Ovary (tissue), 9 donors: Measurements from ENCODE around the gene SMAD3. TPM values are rescaled to one million over a fixed set of nuclear protein-coding genes. Genes with fewer than 3 reads are reported as not detected.

Experiments
- DNase-seq, 5 donors: peaks; one replicate each; pipeline ENCODE4 v3.0.0-alpha.2; 2019 to 2020
- H3K27ac ChIP-seq, 2 donors: fragments of 200-600 bp; one replicate each; pipeline versions ENCODE4 v1.5.1 to v1.8.0; 2019 to 2022
- H3K27me3 ChIP-seq: fragments of 200-600 bp; one replicate; pipeline ENCODE4 v1.8.0; 2022
- H3K36me3 ChIP-seq: fragments of 200-600 bp; sonication (generic); one replicate; pipeline ENCODE4 v1.5.1; 2019
- H3K4me1 ChIP-seq: one replicate; pipeline ENCODE4 v1.8.1; 2013; ENCODE audit warnings: mild to moderate bottlenecking, moderate library complexity; ENCODE audit not compliant: insufficient read depth
- H3K4me3 ChIP-seq: fragments of 200-600 bp; sonication (generic); one replicate; pipeline ENCODE4 v1.5.1; 2017
- H3K9me3 ChIP-seq, 2 donors: fragments of 200-600 bp in 1 of 2; sonication (generic) in 1 of 2; one replicate each; pipeline versions ENCODE4 v1.5.1 to v1.8.1; 2013 to 2019; ENCODE audit warnings: mild to moderate bottlenecking in 1 of 2, moderate library complexity in 1 of 2
- EP300 ChIP-seq: sonication (generic); formaldehyde crosslinking; IDR thresholded peaks from one replicate; pipeline ENCODE4 v1.6.1; 2017; ENCODE audit warnings: antibody characterized with exemption
- POLR2A ChIP-seq: fragments of 450-650 bp; IDR thresholded peaks from one replicate; pipeline ENCODE4 v1.6.1; 2017; ENCODE audit warnings: antibody characterized with exemption, mild to moderate bottlenecking, moderate library complexity
- WGBS, 3 donors: extraction: QIAGEN DNeasy Blood & Tissue Kit in 1 of 3; methylation state at CpG; one replicate each; pipeline versions ENCODE4 v1.1.5 to v1.1.7; 2013 to 2017; 5-methylcytosine and 5-hydroxymethylcytosine counted together
- intact Hi-C, 4 donors: fragments of 100-400 bp; cut with DNase I; formaldehyde crosslinking; loops; one replicate each; pipeline versions ENCODE4 v1.11.0 to v1.15.1; 2022 to 2023
- polyA plus RNA-seq, 2 donors: library from polyadenylated mRNA; stranded (reverse); fragments of 200-250 nt in 1 of 2; fragments of 350-450 nt in 1 of 2; fragmentation: Illumina TruSeq in 1 of 2; extraction: RNeasy Lipid Tissue Mini Kit (QIAGEN cat#74804) in 1 of 2; gene quantifications; one replicate each; pipeline ENCODE4 v1.2.3, GENCODE V29; 2013 to 2014
- total RNA-seq, 7 donors: library from RNA; depleted of rRNA in 2 of 7; stranded (reverse); fragments of >200 nt in 2 of 7; fragmentation: NEBNext Ultra II Directional in 3 of 7; extraction: Animal tissue kit (Norgen Biotek cat#: 25700) in 3 of 7; gene quantifications; one replicate each; pipeline versions ENCODE4 v1.1.0 to v1.2.4, GENCODE V29; 2016 to 2023
- TF ChIP-seq, protein P1 (sequence below), 3 donors: fragments of 450-650 bp in 2 of 3; fragments of 200-600 bp in 1 of 3; IDR thresholded peaks; one replicate each; pipeline versions ENCODE4 v1.5.1 to v1.8.0; 2016 to 2022; ENCODE audit warnings: antibody characterized with exemption in 3 of 3, mild to moderate bottlenecking in 1 of 3
- donor health status: DM: no; HTN: no; CAD: no; lungs with moderate emphysema.
- donor health status: DM: no; HTN: no; CAD: no.
- donor health status: Bipolar disorder and iron deficiency.
- donor health status: DM: yes; HTN: yes; CAD: no.
- donor health status: DM: no; HTN: no; CAD: no.
- donor health status: DM: yes; HTN: yes; CAD: no.

SMAD3 gene
- total and polyA plus RNA-seq, 9 donors = 18.7 to 78.6 (median 46.0) TPM

DNA sequence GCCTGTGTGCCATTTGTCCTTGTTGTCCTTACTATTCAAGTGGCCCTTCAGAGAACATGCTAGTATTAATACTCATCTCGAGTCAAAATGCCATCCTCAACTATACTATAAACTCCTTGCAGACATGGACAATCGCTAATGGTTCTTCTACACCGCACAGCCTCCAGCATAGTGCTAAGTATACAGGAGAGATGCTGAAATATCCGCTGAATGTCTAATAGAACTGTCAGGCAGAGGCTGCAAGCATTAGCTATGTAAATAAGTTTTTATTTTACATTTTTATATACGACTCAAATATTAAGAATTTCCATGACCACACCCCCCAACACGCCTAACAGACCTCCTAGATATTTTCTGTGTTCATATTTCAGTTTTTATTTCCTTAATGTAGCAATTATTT is 149.7 kb downstream of the SMAD3 start:
- Histone ChIP-seq H3K9me3 (no peaks in the 10 kb centered on the region), H3K4me1 (no peaks in the 10 kb centered on the region), H3K4me3 (no peak overlapping the region), H3K36me3 (no peaks in the 10 kb centered on the region), H3K27me3 (no peaks in the 10 kb centered on the region), H3K27ac (no peak overlapping the region)
- no peak for DNase-seq
- 83 to 95% (median 94%) methylated on average over 6 of the region's 6 CpGs for WGBS, 3 donors
- TF ChIP-seq, protein P1, sequence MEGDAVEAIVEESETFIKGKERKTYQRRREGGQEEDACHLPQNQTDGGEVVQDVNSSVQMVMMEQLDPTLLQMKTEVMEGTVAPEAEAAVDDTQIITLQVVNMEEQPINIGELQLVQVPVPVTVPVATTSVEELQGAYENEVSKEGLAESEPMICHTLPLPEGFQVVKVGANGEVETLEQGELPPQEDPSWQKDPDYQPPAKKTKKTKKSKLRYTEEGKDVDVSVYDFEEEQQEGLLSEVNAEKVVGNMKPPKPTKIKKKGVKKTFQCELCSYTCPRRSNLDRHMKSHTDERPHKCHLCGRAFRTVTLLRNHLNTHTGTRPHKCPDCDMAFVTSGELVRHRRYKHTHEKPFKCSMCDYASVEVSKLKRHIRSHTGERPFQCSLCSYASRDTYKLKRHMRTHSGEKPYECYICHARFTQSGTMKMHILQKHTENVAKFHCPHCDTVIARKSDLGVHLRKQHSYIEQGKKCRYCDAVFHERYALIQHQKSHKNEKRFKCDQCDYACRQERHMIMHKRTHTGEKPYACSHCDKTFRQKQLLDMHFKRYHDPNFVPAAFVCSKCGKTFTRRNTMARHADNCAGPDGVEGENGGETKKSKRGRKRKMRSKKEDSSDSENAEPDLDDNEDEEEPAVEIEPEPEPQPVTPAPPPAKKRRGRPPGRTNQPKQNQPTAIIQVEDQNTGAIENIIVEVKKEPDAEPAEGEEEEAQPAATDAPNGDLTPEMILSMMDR (IDR thresholded peaks at IDR 0.05) = no peak
- TF ChIP-seq POLR2A = no peak
- TF ChIP-seq EP300 = no peak
- intact Hi-C loops = no loop called here

DNA sequence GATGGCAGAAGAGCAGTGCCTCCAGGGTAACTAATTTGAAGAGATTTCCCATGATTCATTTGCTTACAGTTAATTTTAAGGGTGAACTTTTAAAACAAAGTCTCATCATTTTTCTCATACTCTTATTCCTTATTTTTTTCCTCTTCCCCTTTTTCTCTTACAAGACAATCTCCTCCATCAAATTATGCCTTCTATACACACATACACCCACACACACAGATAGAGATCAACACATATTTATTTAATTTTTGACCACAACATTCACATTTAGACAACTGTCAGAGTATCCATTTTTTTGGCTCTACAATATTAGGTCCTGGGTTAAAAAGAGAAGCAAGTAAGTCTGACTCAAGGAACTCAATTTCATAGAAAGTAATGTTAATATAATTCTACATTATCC is 151.5 kb downstream of the SMAD3 start:
- DNase-seq = no peak
- intact Hi-C loops = no loop called here
- H3K27ac ChIP-seq = no peak overlapping the region
- H3K36me3 ChIP-seq = no peaks in the 10 kb centered on the region
- no peaks in the 10 kb centered on the region for H3K9me3 ChIP-seq
- no peak overlapping the region for H3K4me3 ChIP-seq
- no peak for TF ChIP-seq POLR2A
- TF ChIP-seq EP300 = no peak
- TF ChIP-seq, protein P1 (IDR thresholded peaks at IDR 0.05) = no peak
- H3K27me3 ChIP-seq = no peaks in the 10 kb centered on the region
- no peaks in the 10 kb centered on the region for H3K4me1 ChIP-seq

DNA sequence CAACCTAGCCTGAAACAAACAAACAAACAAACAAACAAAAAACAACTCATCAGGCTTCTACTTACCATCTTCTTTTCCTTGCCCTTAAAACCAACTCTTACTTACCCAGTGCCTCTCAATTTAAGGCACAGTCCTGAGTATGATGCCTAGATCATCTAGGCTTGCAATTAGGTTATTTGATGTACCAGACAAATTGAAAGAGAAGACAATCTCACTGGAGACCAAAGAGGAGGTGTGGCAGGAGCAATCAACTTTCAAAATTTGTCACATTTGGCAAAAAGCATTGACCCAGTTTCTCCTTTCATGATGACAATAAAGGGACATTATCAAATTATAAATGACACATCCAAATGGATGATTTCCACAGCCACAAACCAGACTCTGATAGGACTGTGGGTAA is 153.0 kb downstream of the SMAD3 start:
- DNase-seq = no peak
- H3K27me3 ChIP-seq = no peaks in the 10 kb centered on the region
- H3K9me3 ChIP-seq = no peaks in the 10 kb centered on the region
- H3K27ac ChIP-seq = no peak overlapping the region
- H3K4me3 ChIP-seq = no peak overlapping the region
- intact Hi-C loops = no loop called here
- TF ChIP-seq POLR2A (no peak), EP300 (no peak)
- TF ChIP-seq, protein P1 (IDR thresholded peaks at IDR 0.05) = no peak
- H3K36me3 ChIP-seq = no peaks in the 10 kb centered on the region
- H3K4me1 ChIP-seq = no peaks in the 10 kb centered on the region

DNA sequence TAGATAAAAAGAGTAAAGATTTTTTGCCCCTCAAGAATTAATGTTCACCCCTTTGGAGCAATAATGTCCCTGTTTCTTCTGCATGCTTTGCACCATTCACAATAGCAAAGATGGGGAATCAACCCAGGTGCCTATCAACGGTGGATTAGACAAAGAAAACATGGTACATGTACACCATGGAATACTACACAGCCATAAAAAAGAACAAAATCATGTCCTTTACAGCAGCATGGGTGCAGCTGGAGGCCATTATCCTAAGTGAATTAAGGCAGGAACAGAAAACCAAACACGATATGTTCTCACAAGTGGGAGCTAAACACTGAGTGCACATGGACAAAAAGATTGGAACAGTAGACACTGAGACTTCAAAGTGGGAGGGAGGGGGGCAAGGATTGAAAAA is 153.9 kb downstream of the SMAD3 start:
- Histone ChIP-seq H3K4me1 (no peaks in the 10 kb centered on the region), H3K27me3 (no peaks in the 10 kb centered on the region), H3K9me3 (no peaks in the 10 kb centered on the region), H3K4me3 (no peak overlapping the region), H3K36me3 (no peaks in the 10 kb centered on the region), H3K27ac (no peak overlapping the region)
- WGBS, 3 donors = 93 to 100% (median 98%) methylated on average over 2 of the region's 2 CpGs
- intact Hi-C loops = no loop called here
- no peak for DNase-seq
- TF ChIP-seq, protein P1 (IDR thresholded peaks at IDR 0.05) = no peak
- TF ChIP-seq EP300 = no peak
- no peak for TF ChIP-seq POLR2A

DNA sequence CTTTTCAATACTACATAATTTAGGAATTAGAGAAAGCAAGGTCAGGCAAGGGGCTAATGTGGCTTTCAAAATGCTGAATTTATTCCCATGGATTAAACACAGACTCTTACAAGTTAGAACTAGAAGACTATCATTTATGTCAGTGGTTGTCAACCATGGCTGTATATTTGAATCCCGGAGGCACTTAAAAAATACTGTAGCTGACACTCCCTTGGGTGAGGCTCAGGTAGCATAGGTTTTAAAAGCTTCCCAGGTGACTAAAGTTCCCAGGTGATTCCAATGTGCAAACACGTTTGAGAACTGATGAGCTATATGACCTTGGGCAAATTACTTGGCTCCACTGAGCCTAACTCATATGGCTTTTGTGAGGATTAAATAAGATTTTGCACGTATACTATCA is 159.5 kb downstream of the SMAD3 start:
- H3K27me3 ChIP-seq = no peaks in the 10 kb centered on the region
- no peaks in the 10 kb centered on the region for H3K36me3 ChIP-seq
- H3K4me3 ChIP-seq = no peak overlapping the region
- no peaks in the 10 kb centered on the region for H3K9me3 ChIP-seq
- 85 to 92% (median 90%) methylated on average over 3 of the region's 3 CpGs for WGBS, 3 donors
- DNase-seq = no peak
- intact Hi-C loops = no loop called here
- H3K4me1 ChIP-seq = no peaks in the 10 kb centered on the region
- H3K27ac ChIP-seq = no peak overlapping the region
- TF ChIP-seq, protein P1 (IDR thresholded peaks at IDR 0.05) = no peak
- no peak for TF ChIP-seq POLR2A
